ENCODE measurements around the gene CTBP1.
"Not testable (repeated sequence)": the region's sequence is repeated elsewhere in the genome, so short reads cannot be mapped to it uniquely, and the experiment has no call there.

CTBP1 gene

GRCh38 chr4:1248245-1249147 is at the start of gene CTBP1:
Gene CTBP1 (minus strand): TSS chr4:1249130. CDS start chr4:1241331, 7,799 bp downstream.
- peak; percentile 61 to 66 for DNase-seq (ENCODE audit: low read depth in 2 of 2)

GRCh38 chr4:1298461-1298860 is 49.5 kb upstream of the CTBP1 start:
- no peak for DNase-seq (ENCODE audit: low read depth in 2 of 2)

GRCh38 chr4:1297456-1298325 is 48.8 kb upstream of the CTBP1 start:
- no peak for DNase-seq (ENCODE audit: low read depth in 2 of 2)

GRCh38 chr4:1297023-1297395 is 48.1 kb upstream of the CTBP1 start:
- DNase-seq (ENCODE audit: low read depth in 2 of 2): no peak

- no peak for DNase-seq (ENCODE audit: low read depth in 2 of 2)
These were observed 47.5 kb upstream of the CTBP1 start for GRCh38 chr4:1296324-1297022.

GRCh38 chr4:1295405-1296055 is 46.6 kb upstream of the CTBP1 start:
- no peak for DNase-seq (ENCODE audit: low read depth in 2 of 2)

- no peak for DNase-seq (ENCODE audit: low read depth in 2 of 2)
These were observed 46.0 kb upstream of the CTBP1 start for GRCh38 chr4:1294891-1295290.

GRCh38 chr4:1294424-1294823 is 45.5 kb upstream of the CTBP1 start:
- no peak for DNase-seq (ENCODE audit: low read depth in 2 of 2)

GRCh38 chr4:1293991-1294390 is 45.1 kb upstream of the CTBP1 start:
- no peak for DNase-seq (ENCODE audit: low read depth in 2 of 2)

GRCh38 chr4:1293531-1293941 is 44.6 kb upstream of the CTBP1 start:
- no peak for DNase-seq (ENCODE audit: low read depth in 2 of 2)

- DNase-seq (ENCODE audit: low read depth in 2 of 2): not testable (repeated sequence)
These were observed 43.7 kb upstream of the CTBP1 start for GRCh38 chr4:1292703-1293011.

- DNase-seq (ENCODE audit: low read depth in 2 of 2): no peak
These were observed 43.2 kb upstream of the CTBP1 start for GRCh38 chr4:1291996-1292702.

GRCh38 chr4:1291091-1291490 is 42.2 kb upstream of the CTBP1 start:
- DNase-seq (ENCODE audit: low read depth in 2 of 2): no peak

GRCh38 chr4:1290165-1290977 is 41.4 kb upstream of the CTBP1 start:
- no peak for DNase-seq (ENCODE audit: low read depth in 2 of 2)

- DNase-seq (ENCODE audit: low read depth in 2 of 2): peak; percentile 94
These were observed 40.6 kb upstream of the CTBP1 start, which contains the start of gene MAEA for GRCh38 chr4:1289207-1290164. Gene MAEA (plus strand): TSS chr4:1289891. CDS start chr4:1289914, 23 bp downstream.

GRCh38 chr4:1288786-1289185 is 39.9 kb upstream of the CTBP1 start:
- no peak for DNase-seq (ENCODE audit: low read depth in 2 of 2)

- DNase-seq (ENCODE audit: low read depth in 2 of 2): no peak
These were observed 37.0 kb upstream of the CTBP1 start for GRCh38 chr4:1285790-1286553.

- no peak for DNase-seq (ENCODE audit: low read depth in 2 of 2)
These were observed 36.3 kb upstream of the CTBP1 start for GRCh38 chr4:1285151-1285789.

Data from activated CD8-positive, alpha-beta memory T cell treated with anti-CD3 and anti-CD28 coated beads for 4 hours (primary cell).